ENCODE data around the gene ARFIP1.
"Not testable (repeated sequence)": the region's sequence is repeated elsewhere in the genome, so short reads cannot be mapped to it uniquely, and the experiment has no call there.

Gene ARFIP1

GRCh38 chr4:152831416-152831815 lies 51.7 kb downstream of the ARFIP1 start:
- no peak for DNase-seq (ENCODE audit: low read depth, low spot score)
- H3K27ac ChIP-seq = no peak overlapping the region

- no peak for DNase-seq (ENCODE audit: low read depth, low spot score)
- no peak overlapping the region for H3K27ac ChIP-seq
Observed at GRCh38 chr4:152836936-152837335, 57.2 kb downstream of the ARFIP1 start.

GRCh38 chr4:152839729-152840128 lies 60.0 kb downstream of the ARFIP1 start:
- DNase-seq (ENCODE audit: low read depth, low spot score); H3K27ac ChIP-seq: not testable (repeated sequence)

- H3K27ac ChIP-seq = no peak overlapping the region
- DNase-seq (ENCODE audit: low read depth, low spot score) = no peak
Observed at GRCh38 chr4:152843481-152844090, 63.8 kb downstream of the ARFIP1 start.

- no peak for DNase-seq (ENCODE audit: low read depth, low spot score)
- H3K27ac ChIP-seq = no peak overlapping the region
Observed at GRCh38 chr4:152847376-152847775, 67.6 kb downstream of the ARFIP1 start.

- peak overlapping the region; percentile 79 for H3K27ac ChIP-seq
- DNase-seq (ENCODE audit: low read depth, low spot score) = no peak
Observed at GRCh38 chr4:152848508-152848907, 68.8 kb downstream of the ARFIP1 start.

GRCh38 chr4:152849350-152849749 lies 69.6 kb downstream of the ARFIP1 start:
- DNase-seq (ENCODE audit: low read depth, low spot score) = peak; percentile 16
- H3K27ac ChIP-seq = peak overlapping the region; percentile 79

GRCh38 chr4:152850377-152850776 lies 70.6 kb downstream of the ARFIP1 start:
- peak; percentile 22 for DNase-seq (ENCODE audit: low read depth, low spot score)
- H3K27ac ChIP-seq = peak overlapping the region; percentile 79

- H3K27ac ChIP-seq = peak overlapping the region; percentile 79
- DNase-seq (ENCODE audit: low read depth, low spot score) = no peak
Observed at GRCh38 chr4:152851226-152851625, 71.5 kb downstream of the ARFIP1 start.

GRCh38 chr4:152853293-152853692 lies 73.5 kb downstream of the ARFIP1 start:
- no peak for DNase-seq (ENCODE audit: low read depth, low spot score)
- no peak overlapping the region for H3K27ac ChIP-seq

GRCh38 chr4:152854016-152854415 lies 74.3 kb downstream of the ARFIP1 start:
- not testable (repeated sequence) for DNase-seq (ENCODE audit: low read depth, low spot score); H3K27ac ChIP-seq

GRCh38 chr4:152856960-152857359 lies 77.2 kb downstream of the ARFIP1 start:
- no peak overlapping the region for H3K27ac ChIP-seq
- DNase-seq (ENCODE audit: low read depth, low spot score) = no peak

- DNase-seq (ENCODE audit: low read depth, low spot score) = no peak
- no peak overlapping the region for H3K27ac ChIP-seq
Observed at GRCh38 chr4:152858934-152859333, 79.2 kb downstream of the ARFIP1 start.

- H3K27ac ChIP-seq = no peak overlapping the region
- DNase-seq (ENCODE audit: low read depth, low spot score) = no peak
Observed at GRCh38 chr4:152860046-152860445, 80.3 kb downstream of the ARFIP1 start.

GRCh38 chr4:152862608-152863007 lies 82.9 kb downstream of the ARFIP1 start:
- H3K27ac ChIP-seq = no peak overlapping the region
- no peak for DNase-seq (ENCODE audit: low read depth, low spot score)

- no peak for DNase-seq (ENCODE audit: low read depth, low spot score)
- H3K27ac ChIP-seq = no peak overlapping the region
Observed at GRCh38 chr4:152864361-152864760, 84.6 kb downstream of the ARFIP1 start.

GRCh38 chr4:152866432-152866993 lies 86.8 kb downstream of the ARFIP1 start:
- H3K27ac ChIP-seq; DNase-seq (ENCODE audit: low read depth, low spot score): not testable (repeated sequence)

GRCh38 chr4:152870606-152871005 lies 90.9 kb downstream of the ARFIP1 start:
- no peak for DNase-seq (ENCODE audit: low read depth, low spot score)
- H3K27ac ChIP-seq = no peak overlapping the region

- DNase-seq (ENCODE audit: low read depth, low spot score) = no peak
- H3K27ac ChIP-seq = no peak overlapping the region
Observed at GRCh38 chr4:152875261-152875660, 95.5 kb downstream of the ARFIP1 start.

- DNase-seq (ENCODE audit: low read depth, low spot score) = no peak
- no peak overlapping the region for H3K27ac ChIP-seq
Observed at GRCh38 chr4:152877868-152878267, 98.1 kb downstream of the ARFIP1 start.

GRCh38 chr4:152880263-152880662 lies 100.5 kb downstream of the ARFIP1 start:
- no peak overlapping the region for H3K27ac ChIP-seq
- no peak for DNase-seq (ENCODE audit: low read depth, low spot score)

- DNase-seq (ENCODE audit: low read depth, low spot score) = no peak
- no peak overlapping the region for H3K27ac ChIP-seq
Observed at GRCh38 chr4:152881974-152882373, 102.2 kb downstream of the ARFIP1 start.
